Lung (tissue), 12 donors: ENCODE measurements around the gene GPR155. TPM values are rescaled to one million over a fixed set of nuclear protein-coding genes. Genes with fewer than 3 reads are reported as not detected.

Experiments
- ATAC-seq: fragments of 200-7000 bp; cut with Tn5 transposase; one replicate; pipeline ENCODE4 v1.9.1; 2020; ENCODE audit warnings: moderate number of reproducible peaks; ENCODE audit not compliant: insufficient read depth, low FRiP score
- DNase-seq, 3 donors: peaks; one replicate each; pipeline ENCODE4 v3.0.0-alpha.2; 2013 to 2017
- H3K27ac ChIP-seq, 2 donors: one replicate each; pipeline ENCODE4 v1.5.1; 2013; ENCODE audit warnings: mild to moderate bottlenecking in 2 of 2, moderate library complexity in 2 of 2, control low read depth in 1 of 2, inconsistent platforms in 1 of 2, low read depth in 1 of 2, low read length in 1 of 2
- H3K27me3 ChIP-seq, 3 donors: one replicate each; pipeline ENCODE4 v1.5.1; 2013; ENCODE audit warnings: low read length in 2 of 3; ENCODE audit not compliant: control insufficient read depth in 3 of 3, insufficient read depth in 3 of 3
- H3K36me3 ChIP-seq, 4 donors: one replicate each; pipeline ENCODE4 v1.5.1; 2013; ENCODE audit warnings: low read length in 4 of 4, mild to moderate bottlenecking in 1 of 4, moderate library complexity in 1 of 4; ENCODE audit not compliant: control insufficient read depth in 4 of 4, insufficient read depth in 4 of 4
- H3K4me1 ChIP-seq, 5 donors: one replicate each; pipeline ENCODE4 v1.5.1; 2013; ENCODE audit warnings: low read length in 5 of 5, mild to moderate bottlenecking in 2 of 5, moderate library complexity in 1 of 5; ENCODE audit not compliant: control insufficient read depth in 5 of 5, insufficient read depth in 5 of 5
- H3K4me3 ChIP-seq: one replicate; pipeline ENCODE4 v1.5.1; 2013; ENCODE audit warnings: mild to moderate bottlenecking, control low read depth, moderate library complexity
- H3K9ac ChIP-seq, 2 donors: one replicate each; pipeline ENCODE4 v1.5.1; 2013; ENCODE audit warnings: low read length in 2 of 2, control low read depth in 1 of 2; ENCODE audit not compliant: insufficient read depth in 1 of 2
- H3K9me3 ChIP-seq, 4 donors: one replicate each; pipeline ENCODE4 v1.5.1; 2013; ENCODE audit warnings: low read length in 3 of 4, mild to moderate bottlenecking in 1 of 4, moderate library complexity in 1 of 4; ENCODE audit not compliant: control insufficient read depth in 4 of 4, insufficient read depth in 3 of 4
- WGBS, 2 donors: extraction: QIAGEN DNeasy Blood & Tissue Kit; methylation state at CpG; one replicate each; pipeline ENCODE4 v1.1.7; 2013; 5-methylcytosine and 5-hydroxymethylcytosine counted together
- polyA plus RNA-seq, 2 donors: library from polyadenylated mRNA; stranded (reverse); fragments of 200-250 nt; gene quantifications; one replicate each; pipeline ENCODE4 v1.2.1, GENCODE V29; 2013
- total RNA-seq, 2 donors: library from RNA; depleted of rRNA in 1 of 2; stranded (reverse); fragments of >200 nt in 1 of 2; gene quantifications; one replicate each; pipeline ENCODE4 v1.2.1, GENCODE V29; 2014 to 2021
- TF ChIP-seq, protein P1 (sequence below): IDR thresholded peaks from 2 replicates; pipeline ENCODE4 v1.5.1; 2012; ENCODE audit warnings: mild to moderate bottlenecking; ENCODE audit errors: control extremely low read depth, extremely low read depth
- donor health status: control.
- donor health status: control.
- donor health status: Bipolar disorder and iron deficiency.
- donor health status: healthy.
- donor health status: DM: yes; HTN: yes; CAD: no.

Gene GPR155
- total and polyA plus RNA-seq, 4 donors, result 0.65 to 5.7 (median 2.5) TPM

DNA sequence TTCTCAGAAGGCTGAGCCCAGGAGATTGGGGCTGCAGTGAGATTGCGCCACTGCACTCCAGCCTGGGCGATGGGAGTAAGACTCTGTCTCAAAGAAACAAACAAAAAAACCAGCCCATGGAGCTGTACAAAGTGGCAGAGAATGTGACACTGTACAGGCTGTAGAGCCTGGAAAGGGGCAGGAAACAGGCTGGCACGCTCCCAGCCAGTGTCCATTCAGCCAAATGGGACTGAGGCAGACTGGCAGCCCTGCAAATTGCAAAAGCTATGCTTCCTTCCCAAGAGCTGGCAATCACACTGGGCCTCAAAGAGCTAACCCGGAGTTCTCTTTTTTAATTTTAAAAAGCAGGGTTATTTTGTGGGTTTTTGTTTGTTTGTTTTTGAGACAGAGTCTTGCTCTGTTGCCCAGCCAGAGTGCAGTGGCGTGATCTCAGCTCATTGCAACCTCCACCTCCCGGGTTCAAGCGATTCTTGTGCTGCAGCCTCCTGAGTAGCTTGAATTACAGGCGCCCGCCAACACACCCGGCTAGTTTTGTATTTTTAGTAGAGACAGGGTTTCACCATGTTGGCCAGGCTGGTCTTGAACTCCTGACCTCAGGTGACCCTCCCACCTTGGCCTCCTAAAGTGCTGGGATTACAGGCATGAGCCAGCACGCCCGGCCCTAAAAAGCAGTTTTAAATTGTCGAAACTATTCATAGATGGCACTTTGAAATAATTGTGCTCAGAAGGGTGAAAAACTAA is 48.5 kb downstream of the GPR155 start:
- no peak overlapping the region for H3K27ac ChIP-seq
- no peak for ATAC-seq

GRCh38 chr2:174436351-174436750 is 50.5 kb downstream of the GPR155 start:
- no peak overlapping the region for H3K9ac ChIP-seq
- no peaks in the 10 kb centered on the region for H3K27me3 ChIP-seq
- no peak overlapping the region for H3K27ac ChIP-seq
- TF ChIP-seq, protein P1, sequence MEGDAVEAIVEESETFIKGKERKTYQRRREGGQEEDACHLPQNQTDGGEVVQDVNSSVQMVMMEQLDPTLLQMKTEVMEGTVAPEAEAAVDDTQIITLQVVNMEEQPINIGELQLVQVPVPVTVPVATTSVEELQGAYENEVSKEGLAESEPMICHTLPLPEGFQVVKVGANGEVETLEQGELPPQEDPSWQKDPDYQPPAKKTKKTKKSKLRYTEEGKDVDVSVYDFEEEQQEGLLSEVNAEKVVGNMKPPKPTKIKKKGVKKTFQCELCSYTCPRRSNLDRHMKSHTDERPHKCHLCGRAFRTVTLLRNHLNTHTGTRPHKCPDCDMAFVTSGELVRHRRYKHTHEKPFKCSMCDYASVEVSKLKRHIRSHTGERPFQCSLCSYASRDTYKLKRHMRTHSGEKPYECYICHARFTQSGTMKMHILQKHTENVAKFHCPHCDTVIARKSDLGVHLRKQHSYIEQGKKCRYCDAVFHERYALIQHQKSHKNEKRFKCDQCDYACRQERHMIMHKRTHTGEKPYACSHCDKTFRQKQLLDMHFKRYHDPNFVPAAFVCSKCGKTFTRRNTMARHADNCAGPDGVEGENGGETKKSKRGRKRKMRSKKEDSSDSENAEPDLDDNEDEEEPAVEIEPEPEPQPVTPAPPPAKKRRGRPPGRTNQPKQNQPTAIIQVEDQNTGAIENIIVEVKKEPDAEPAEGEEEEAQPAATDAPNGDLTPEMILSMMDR, result no peak
- H3K9me3 ChIP-seq, result no peaks in the 10 kb centered on the region
- H3K36me3 ChIP-seq, result peaks cover 0 to 9% (median 0%) of the 10 kb centered on the region in 4 donors
- H3K4me1 ChIP-seq, result no peaks in the 10 kb centered on the region
- H3K4me3 ChIP-seq, result no peak overlapping the region
- no peak for ATAC-seq
- DNase-seq, result no peak

More for the DNA sequence above, 48.5 kb downstream of the GPR155 start:
- H3K4me3 ChIP-seq, result no peak overlapping the region
- H3K36me3 ChIP-seq, result peaks cover 0 to 8% (median 1%) of the 10 kb centered on the region in 4 donors
- H3K27me3 ChIP-seq, result no peaks in the 10 kb centered on the region
- no peaks in the 10 kb centered on the region for H3K4me1 ChIP-seq
- no peaks in the 10 kb centered on the region for H3K9me3 ChIP-seq
- TF ChIP-seq, protein P1, result no peak
- WGBS, 2 donors, result 70 to 87% methylated on average over 13 of the region's 13 CpGs
- DNase-seq, result peak in 1 of 3 donors; percentile 5
- H3K9ac ChIP-seq, result no peak overlapping the region

- TF ChIP-seq, protein P1, result no peak
- Histone ChIP-seq H3K4me3 (no peak overlapping the region), H3K36me3 (peaks cover 0 to 13% (median 5%) of the 10 kb centered on the region in 4 donors), H3K9ac (no peak overlapping the region), H3K9me3 (no peaks in the 10 kb centered on the region), H3K27ac (no peak overlapping the region), H3K27me3 (no peaks in the 10 kb centered on the region), H3K4me1 (no peaks in the 10 kb centered on the region)
- DNase-seq (no peak), ATAC-seq (no peak)
- WGBS, 2 donors, result 99 to 100% methylated on average over 1 of the region's 1 CpG
Observed at GRCh38 chr2:174431902-174432301, 54.9 kb downstream of the GPR155 start.
